ENCODE measurements around the gene ZNF70. TPM values are rescaled to one million over a fixed set of nuclear protein-coding genes. Genes with fewer than 3 reads are reported as not detected.

The ZNF70 gene
- total and polyA plus RNA-seq, 10 of the 15 experiments (the other 5 are each of a cell fraction or from before 2014, with no cell fraction given): 0.15 to 2.3 (median 0.85) TPM

GRCh38 chr22:23760056-23760455, 9.1 kb upstream of the ZNF70 start (continued):
- TF ChIP-seq CEBPZ (IDR thresholded peaks at IDR 0.05; ENCODE audit: low read depth, low read length) (no peak), CUX1 (IDR thresholded peaks at IDR 0.05; ENCODE audit: insufficient replicate concordance, low read depth, low read length) (no peak), MTA3 (IDR thresholded peaks at IDR 0.05; ENCODE audit: borderline replicate concordance, low read length) (no peak), POLR2AphosphoS2 (IDR thresholded peaks at IDR 0.05; ENCODE audit: low read depth, low read length) (no peak)
